Measurements from ENCODE around the gene MTPN. TPM values are rescaled to one million over a fixed set of nuclear protein-coding genes. Genes with fewer than 3 reads are reported as not detected.

The MTPN gene
- total and polyA plus RNA-seq, 9 donors, result 54.0 to 115 (median 83.8) TPM

GRCh38 chr7:135898226-135898625 lies 78.9 kb downstream of the MTPN start:
- no peaks in the 10 kb centered on the region for H3K4me1 ChIP-seq (ENCODE audit: insufficient read depth)
- WGBS, 3 donors, result 76 to 87% (median 77%) methylated on average over 3 of the region's 3 CpGs
- TF ChIP-seq EP300 (IDR thresholded peaks at IDR 0.05) (no peak), POLR2A (IDR thresholded peaks at IDR 0.05) (no peak), CTCF (IDR thresholded peaks at IDR 0.05) (no peak)
- H3K4me3 ChIP-seq, result no peak overlapping the region
- H3K27ac ChIP-seq, result no peak overlapping the region
- H3K27me3 ChIP-seq, result no peaks in the 10 kb centered on the region
- H3K36me3 ChIP-seq, result no peaks in the 10 kb centered on the region
- H3K9me3 ChIP-seq, result no peaks in the 10 kb centered on the region
- intact Hi-C loops (cut with DNase I), result no loop called here
- DNase-seq, result no peak

GRCh38 chr7:135894816-135895215 lies 82.3 kb downstream of the MTPN start:
- Histone ChIP-seq H3K27me3 (no peaks in the 10 kb centered on the region), H3K27ac (no peak overlapping the region), H3K4me1 (ENCODE audit: insufficient read depth) (no peaks in the 10 kb centered on the region), H3K4me3 (no peak overlapping the region), H3K9me3 (no peaks in the 10 kb centered on the region), H3K36me3 (no peaks in the 10 kb centered on the region)
- DNase-seq, result no peak
- TF ChIP-seq POLR2A (IDR thresholded peaks at IDR 0.05), result no peak
- TF ChIP-seq EP300 (IDR thresholded peaks at IDR 0.05), result no peak
- no peak for TF ChIP-seq CTCF (IDR thresholded peaks at IDR 0.05)
- intact Hi-C loops (cut with DNase I), result no loop called here
- 73 to 91% (median 76%) methylated on average over 3 of the region's 3 CpGs for WGBS, 3 donors

DNA sequence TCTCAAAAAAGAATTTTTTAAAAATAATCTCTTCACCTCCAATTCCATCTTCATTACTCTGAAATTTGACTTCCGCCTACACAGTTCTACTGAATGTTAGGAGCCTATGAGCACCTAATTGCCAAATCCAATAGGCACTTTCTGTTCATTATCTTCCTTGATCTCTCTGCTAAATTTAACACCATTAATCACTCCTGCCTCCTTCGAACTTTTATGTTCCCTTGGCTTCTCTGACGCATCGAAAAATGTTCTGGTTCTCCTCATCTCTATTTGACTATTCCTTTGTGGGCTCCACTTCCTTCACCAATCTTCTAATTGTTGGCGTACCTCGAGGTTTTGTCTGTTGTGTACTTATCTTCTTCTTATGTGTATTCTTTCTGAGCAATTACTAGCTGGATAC lies 87.3 kb downstream of the MTPN start:
- DNase-seq, result no peak
- H3K27me3 ChIP-seq, result no peaks in the 10 kb centered on the region
- H3K9me3 ChIP-seq, result no peaks in the 10 kb centered on the region
- no peaks in the 10 kb centered on the region for H3K4me1 ChIP-seq (ENCODE audit: insufficient read depth)
- 84 to 87% (median 86%) methylated on average over 6 of the region's 6 CpGs for WGBS, 3 donors
- H3K27ac ChIP-seq, result no peak overlapping the region
- no peak overlapping the region for H3K4me3 ChIP-seq
- no peaks in the 10 kb centered on the region for H3K36me3 ChIP-seq
- intact Hi-C loops (cut with DNase I), result no loop called here
- TF ChIP-seq EP300 (IDR thresholded peaks at IDR 0.05) (no peak), CTCF (IDR thresholded peaks at IDR 0.05) (no peak), POLR2A (IDR thresholded peaks at IDR 0.05) (no peak)

DNA sequence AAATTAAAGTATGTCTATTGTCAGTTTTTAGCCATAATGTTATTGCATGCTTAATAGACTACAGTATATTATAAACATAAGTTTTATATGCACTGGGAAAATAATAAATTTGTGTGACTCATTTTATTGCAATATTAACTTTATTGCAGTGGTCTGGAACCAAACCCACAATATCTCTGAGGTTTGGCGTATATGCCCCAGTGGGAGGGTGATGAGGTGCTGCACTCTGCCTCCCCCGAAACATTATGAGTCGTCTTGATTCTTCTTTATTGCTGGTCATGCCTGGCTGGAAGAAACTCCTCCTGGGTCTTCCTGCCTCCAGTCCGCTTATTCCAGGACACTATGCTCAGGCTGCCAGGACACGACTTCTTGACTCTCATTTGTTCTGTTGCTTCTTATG lies 88.4 kb downstream of the MTPN start:
- no peak overlapping the region for H3K4me3 ChIP-seq
- no peaks in the 10 kb centered on the region for H3K4me1 ChIP-seq (ENCODE audit: insufficient read depth)
- H3K27ac ChIP-seq, result no peak overlapping the region
- no peaks in the 10 kb centered on the region for H3K27me3 ChIP-seq
- no peaks in the 10 kb centered on the region for H3K9me3 ChIP-seq
- H3K36me3 ChIP-seq, result no peaks in the 10 kb centered on the region
- no peak for TF ChIP-seq POLR2A (IDR thresholded peaks at IDR 0.05)
- TF ChIP-seq EP300 (IDR thresholded peaks at IDR 0.05), result no peak
- TF ChIP-seq CTCF (IDR thresholded peaks at IDR 0.05), result no peak
- intact Hi-C loops (cut with DNase I), result no loop called here
- DNase-seq, result no peak
- WGBS, 3 donors, result 77 to 81% (median 77%) methylated on average over 5 of the region's 5 CpGs

All from ovary (tissue), 9 donors.